Measurements from ENCODE around the gene SAPCD2.

GRCh38 chr9:137107312-137107921 is 37.1 kb upstream of the SAPCD2 start:
- TF ChIP-seq POLR2A (IDR thresholded peaks at IDR 0.05; ENCODE audit: low read depth, low read length): no peak
- TF ChIP-seq POU2F2 (IDR thresholded peaks at IDR 0.05; ENCODE audit: low read depth, low read length): no peak

All from GM12891 (cell line).